HEK293 (cell line): Measurements from ENCODE around the gene IGFLR1.
A peak's percentile ranks its signal among the peaks of the same experiment; 100 is the strongest.

ENCODE experiments used
- CTCF ChIA-PET: fragments of 350-600 bp; formaldehyde crosslinking; extraction: SDS; loops from one replicate; lab custom pipeline; 2021; ENCODE audit warnings: antibody characterized with exemption; lab: Yijun Ruan, JAX
- POLR2A ChIA-PET: fragments of 300-600 bp; formaldehyde crosslinking; extraction: SDS; loops from one replicate; lab custom pipeline; 2020; ENCODE audit warnings: antibody characterized with exemption, inconsistent platforms; lab: Yijun Ruan, JAX
- H3K27ac ChIP-seq: fragments of 200-500 bp; sonication (Bioruptor generic); 2 replicates; pipeline ENCODE4 v1.5.1; 2014; ENCODE audit warnings: low read depth, low read length, control low read depth, inconsistent platforms; ENCODE audit errors: extremely low read depth
- H3K36me3 ChIP-seq, 2 experiments: fragments of 200-500 bp in 1 of 2; sonication (Bioruptor generic) in 1 of 2; 1 replicate in 1 of 2; 2 replicates in 1 of 2; pipeline ENCODE4 v1.5.1; 2014 to 2017; ENCODE audit warnings: inconsistent platforms in 2 of 2, low read length in 2 of 2; ENCODE audit not compliant: control insufficient read depth in 2 of 2, insufficient read depth in 1 of 2
- H3K4me1 ChIP-seq: fragments of 200-500 bp; sonication (Bioruptor generic); 2 replicates; pipeline ENCODE4 v1.5.1; 2014; ENCODE audit warnings: mild to moderate bottlenecking, low read length, inconsistent platforms; ENCODE audit not compliant: control insufficient read depth, insufficient read depth
- H3K4me3 ChIP-seq: 2 replicates; pipeline ENCODE4 v1.5.1; 2011; ENCODE audit warnings: low read depth, mild to moderate bottlenecking, control low read depth, low read length, moderate library complexity
- H3K9me3 ChIP-seq: fragments of 200-500 bp; sonication (Bioruptor generic); 2 replicates; pipeline ENCODE4 v1.5.1; 2014; ENCODE audit warnings: low read depth, low read length, inconsistent platforms; ENCODE audit not compliant: control insufficient read depth, insufficient read depth
- BCL11B ChIP-seq: fragments of 450-650 bp; formaldehyde crosslinking; IDR thresholded peaks from 2 replicates; pipeline ENCODE4 v1.5.1; 2016; ENCODE audit warnings: low read depth, missing biosample characterization, missing genetic modification characterization
- GLIS1 ChIP-seq: fragments of 450-650 bp; formaldehyde crosslinking; IDR thresholded peaks from 2 replicates; pipeline ENCODE4 v1.5.1; 2016; ENCODE audit warnings: missing biosample characterization, missing genetic modification characterization
- GLIS2 ChIP-seq: fragments of 450-650 bp; formaldehyde crosslinking; IDR thresholded peaks from 2 replicates; pipeline ENCODE4 v1.5.1; 2016; ENCODE audit warnings: missing biosample characterization, missing genetic modification characterization
- HOXD13 ChIP-seq: sonication (generic); formaldehyde crosslinking; IDR thresholded peaks from 2 replicates; pipeline ENCODE4 v1.8.0; 2022; ENCODE audit warnings: missing genetic modification reagents, borderline replicate concordance
- MYNN ChIP-seq: fragments of 450-650 bp; formaldehyde crosslinking; IDR thresholded peaks from 2 replicates; pipeline ENCODE4 v1.5.1; 2016; ENCODE audit warnings: missing biosample characterization, missing genetic modification characterization, borderline replicate concordance
- PRDM10 ChIP-seq: fragments of 450-650 bp; formaldehyde crosslinking; IDR thresholded peaks from 2 replicates; pipeline ENCODE4 v1.5.1; 2016; ENCODE audit warnings: missing biosample characterization, missing genetic modification characterization
- REST ChIP-seq: fragments of 450-650 bp; formaldehyde crosslinking; IDR thresholded peaks from 2 replicates; pipeline ENCODE4 v1.5.1; 2016; ENCODE audit warnings: missing biosample characterization, missing genetic modification characterization
- SCRT2 ChIP-seq: fragments of 450-650 bp; formaldehyde crosslinking; IDR thresholded peaks from 2 replicates; pipeline ENCODE4 v1.5.1; 2016; ENCODE audit warnings: missing biosample characterization, missing genetic modification characterization
- SP3 ChIP-seq: fragments of 450-650 bp; formaldehyde crosslinking; IDR thresholded peaks from 2 replicates; pipeline ENCODE4 v1.5.1; 2016; ENCODE audit warnings: missing biosample characterization, missing genetic modification characterization
- ZBTB17 ChIP-seq: fragments of 450-650 bp; formaldehyde crosslinking; IDR thresholded peaks from 2 replicates; pipeline ENCODE4 v1.5.1; 2016; ENCODE audit warnings: missing biosample characterization, missing genetic modification characterization
- ZIC2 ChIP-seq: fragments of 450-650 bp; formaldehyde crosslinking; IDR thresholded peaks from 2 replicates; pipeline ENCODE4 v1.5.1; 2016; ENCODE audit warnings: missing biosample characterization, missing genetic modification characterization
- ZNF146 ChIP-seq: fragments of 450-650 bp; formaldehyde crosslinking; IDR thresholded peaks from 2 replicates; pipeline ENCODE4 v1.5.1; 2016; ENCODE audit warnings: missing biosample characterization, missing genetic modification characterization
- ZNF239 ChIP-seq: fragments of 450-650 bp; formaldehyde crosslinking; IDR thresholded peaks from 2 replicates; pipeline ENCODE4 v1.5.1; 2016; ENCODE audit warnings: missing biosample characterization, missing genetic modification characterization
- ZNF341 ChIP-seq: fragments of 450-650 bp; formaldehyde crosslinking; IDR thresholded peaks from 2 replicates; pipeline ENCODE4; 2016; ENCODE audit warnings: low read depth, missing biosample characterization, missing genetic modification characterization
- ZNF366 ChIP-seq: fragments of 450-650 bp; formaldehyde crosslinking; conservative IDR thresholded peaks from 2 replicates; pipeline ENCODE4 v1.5.1; 2016; ENCODE audit warnings: missing biosample characterization, missing genetic modification characterization
- ZNF391 ChIP-seq: fragments of 450-650 bp; formaldehyde crosslinking; IDR thresholded peaks from 2 replicates; pipeline ENCODE4 v1.5.1; 2016; ENCODE audit warnings: low read depth, missing biosample characterization, missing genetic modification characterization, borderline replicate concordance
- ZNF529 ChIP-seq: fragments of 450-650 bp; formaldehyde crosslinking; IDR thresholded peaks from 2 replicates; pipeline ENCODE4 v1.5.1; 2017; ENCODE audit warnings: missing genetic modification characterization, missing biosample characterization; ENCODE audit not compliant: insufficient replicate concordance
- ZSCAN16 ChIP-seq: fragments of 450-650 bp; formaldehyde crosslinking; IDR thresholded peaks from 2 replicates; pipeline ENCODE4 v1.5.1; 2016; ENCODE audit warnings: missing biosample characterization, missing genetic modification characterization
- TF ChIP-seq, protein P1 (sequence below): sonication (generic); formaldehyde crosslinking; IDR thresholded peaks from 2 replicates; pipeline ENCODE4 v1.8.1; 2022; ENCODE audit warnings: mild to moderate bottlenecking, moderate library complexity, missing genetic modification reagents
- TF ChIP-seq, protein P2 (sequence below): fragments of 450-650 bp; formaldehyde crosslinking; IDR thresholded peaks from 2 replicates; pipeline ENCODE4 v1.5.1; 2016; ENCODE audit warnings: missing biosample characterization, missing genetic modification characterization
- TF ChIP-seq, protein P3 (sequence below): fragments of 450-650 bp; formaldehyde crosslinking; IDR thresholded peaks from 2 replicates; pipeline ENCODE4 v1.5.1; 2016; ENCODE audit warnings: missing biosample characterization, missing genetic modification characterization

Gene IGFLR1

GRCh38 chr19:35781650-35782049, 39.4 kb upstream of the IGFLR1 start:
- 0 out of 2 replicates have a peak, but pooled peaks have one; percentile 15 for TF ChIP-seq SP3
- TF ChIP-seq, protein P1, sequence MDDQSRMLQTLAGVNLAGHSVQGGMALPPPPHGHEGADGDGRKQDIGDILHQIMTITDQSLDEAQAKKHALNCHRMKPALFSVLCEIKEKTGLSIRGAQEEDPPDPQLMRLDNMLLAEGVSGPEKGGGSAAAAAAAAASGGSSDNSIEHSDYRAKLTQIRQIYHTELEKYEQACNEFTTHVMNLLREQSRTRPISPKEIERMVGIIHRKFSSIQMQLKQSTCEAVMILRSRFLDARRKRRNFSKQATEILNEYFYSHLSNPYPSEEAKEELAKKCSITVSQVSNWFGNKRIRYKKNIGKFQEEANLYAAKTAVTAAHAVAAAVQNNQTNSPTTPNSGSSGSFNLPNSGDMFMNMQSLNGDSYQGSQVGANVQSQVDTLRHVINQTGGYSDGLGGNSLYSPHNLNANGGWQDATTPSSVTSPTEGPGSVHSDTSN (CRISPR knock-in tag), result no peak
- TF ChIP-seq PRDM10, result peak; percentile 13; the same call in 1 of the 2 replicates
- TF ChIP-seq SCRT2 (tag by site-specific recombination), result 0 out of 2 replicates have a peak, but pooled peaks have one; percentile 8
- peak; percentile 70 for TF ChIP-seq GLIS2
- no peak for TF ChIP-seq ZNF146 (tag by site-specific recombination)
- TF ChIP-seq ZNF366 (tag by site-specific recombination), result no peak
- TF ChIP-seq ZIC2 (tag by site-specific recombination), result peak; percentile 82
- peak; percentile 54 for TF ChIP-seq ZNF341 (tag by site-specific recombination)
- TF ChIP-seq ZNF391, result no peak
- TF ChIP-seq GLIS1 (tag by site-specific recombination), result peak; percentile 89
- no peak for TF ChIP-seq HOXD13 (CRISPR knock-in tag)
- TF ChIP-seq ZBTB17 (tag by site-specific recombination), result peak; percentile 52; the same call in 1 of the 2 replicates
- TF ChIP-seq REST (tag by site-specific recombination), result no peak
- TF ChIP-seq ZNF239, result no peak
- Histone ChIP-seq H3K4me3 (no peak overlapping the region), H3K27ac (no peak overlapping the region), H3K9me3 (no peaks in the 10 kb centered on the region), H3K4me1 (no peaks in the 10 kb centered on the region; the same call in 1 of the 2 replicates), H3K36me3 (peaks cover 43 to 48% of the 10 kb centered on the region in 2 experiments)
- ChIA-PET CTCF (interaction anchor here (0.6 kb wide), 1 partner anchor 33 kb away, joined by 3 read pairs; the partner anchor contains the start of gene LIN37), POLR2A (interaction anchor here (0.9 to 1.1 kb wide), 2 partner anchors 8 to 20 kb away, joined by 3 to 8 read pairs; no protein-coding TSS in a partner anchor)

GRCh38 chr19:35780717-35781116, 38.5 kb upstream of the IGFLR1 start:
- CTCF ChIA-PET, result no interaction called here
- peak; percentile 68; the same call in 1 of the 2 replicates for TF ChIP-seq BCL11B (tag by site-specific recombination)
- TF ChIP-seq GLIS2, result no peak
- TF ChIP-seq, protein P2, sequence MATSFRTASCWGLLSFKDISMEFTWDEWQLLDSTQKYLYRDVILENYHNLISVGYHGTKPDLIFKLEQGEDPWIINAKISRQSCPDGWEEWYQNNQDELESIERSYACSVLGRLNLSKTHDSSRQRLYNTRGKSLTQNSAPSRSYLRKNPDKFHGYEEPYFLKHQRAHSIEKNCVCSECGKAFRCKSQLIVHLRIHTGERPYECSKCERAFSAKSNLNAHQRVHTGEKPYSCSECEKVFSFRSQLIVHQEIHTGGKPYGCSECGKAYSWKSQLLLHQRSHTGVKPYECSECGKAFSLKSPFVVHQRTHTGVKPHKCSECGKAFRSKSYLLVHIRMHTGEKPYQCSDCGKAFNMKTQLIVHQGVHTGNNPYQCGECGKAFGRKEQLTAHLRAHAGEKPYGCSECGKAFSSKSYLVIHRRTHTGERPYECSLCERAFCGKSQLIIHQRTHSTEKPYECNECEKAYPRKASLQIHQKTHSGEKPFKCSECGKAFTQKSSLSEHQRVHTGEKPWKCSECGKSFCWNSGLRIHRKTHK, result no peak
- no peak for TF ChIP-seq ZSCAN16 (tag by site-specific recombination)
- TF ChIP-seq, protein P3, sequence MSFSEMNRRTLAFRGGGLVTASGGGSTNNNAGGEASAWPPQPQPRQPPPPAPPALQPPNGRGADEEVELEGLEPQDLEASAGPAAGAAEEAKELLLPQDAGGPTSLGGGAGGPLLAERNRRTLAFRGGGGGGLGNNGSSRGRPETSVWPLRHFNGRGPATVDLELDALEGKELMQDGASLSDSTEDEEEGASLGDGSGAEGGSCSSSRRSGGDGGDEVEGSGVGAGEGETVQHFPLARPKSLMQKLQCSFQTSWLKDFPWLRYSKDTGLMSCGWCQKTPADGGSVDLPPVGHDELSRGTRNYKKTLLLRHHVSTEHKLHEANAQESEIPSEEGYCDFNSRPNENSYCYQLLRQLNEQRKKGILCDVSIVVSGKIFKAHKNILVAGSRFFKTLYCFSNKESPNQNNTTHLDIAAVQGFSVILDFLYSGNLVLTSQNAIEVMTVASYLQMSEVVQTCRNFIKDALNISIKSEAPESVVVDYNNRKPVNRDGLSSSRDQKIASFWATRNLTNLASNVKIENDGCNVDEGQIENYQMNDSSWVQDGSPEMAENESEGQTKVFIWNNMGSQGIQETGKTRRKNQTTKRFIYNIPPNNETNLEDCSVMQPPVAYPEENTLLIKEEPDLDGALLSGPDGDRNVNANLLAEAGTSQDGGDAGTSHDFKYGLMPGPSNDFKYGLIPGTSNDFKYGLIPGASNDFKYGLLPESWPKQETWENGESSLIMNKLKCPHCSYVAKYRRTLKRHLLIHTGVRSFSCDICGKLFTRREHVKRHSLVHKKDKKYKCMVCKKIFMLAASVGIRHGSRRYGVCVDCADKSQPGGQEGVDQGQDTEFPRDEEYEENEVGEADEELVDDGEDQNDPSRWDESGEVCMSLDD (tag by site-specific recombination), result no peak
- no peak for TF ChIP-seq ZNF529 (tag by site-specific recombination)
- no peak for TF ChIP-seq MYNN

More at GRCh38 chr19:35780717-35781116, 38.5 kb upstream of the IGFLR1 start:
- Histone ChIP-seq H3K9me3 (no peaks in the 10 kb centered on the region), H3K4me3 (no peak overlapping the region), H3K27ac (no peak overlapping the region), H3K4me1 (peaks cover 7% of the 10 kb centered on the region), H3K36me3 (peaks cover 43 to 44% of the 10 kb centered on the region in 2 experiments)
- POLR2A ChIA-PET, result interaction anchor here (1.1 to 1.5 kb wide), 2 partner anchors 33 to 40 kb away, joined by 4 read pairs; partner anchors contain the start of gene LIN37
